ENCODE measurements around the gene CCDC170.

DNA sequence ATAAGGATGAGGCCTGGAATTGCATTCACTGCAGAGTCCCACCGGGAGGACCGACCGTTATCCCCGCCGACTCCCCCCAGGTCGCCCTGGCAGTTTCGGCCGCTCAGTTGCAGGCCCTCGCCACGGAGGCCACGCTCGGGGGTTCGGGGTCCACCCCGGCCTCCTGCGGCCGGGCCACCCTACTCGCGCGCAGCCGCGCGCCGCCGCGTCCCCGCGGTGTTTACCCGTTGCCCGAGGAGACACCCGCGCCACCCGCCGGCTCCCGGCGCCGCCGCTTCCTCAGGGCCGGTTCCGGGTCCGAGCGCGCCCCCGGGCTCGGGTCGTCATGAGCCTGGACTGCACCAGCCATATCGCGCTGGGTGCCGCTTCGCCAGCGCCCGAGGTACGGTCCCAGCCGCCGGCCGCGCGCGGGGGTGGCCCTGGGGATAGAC is at the start of gene CCDC170:
- no peak for TF ChIP-seq USF2 (CRISPR knock-in tag; IDR thresholded peaks at IDR 0.05)
- TF ChIP-seq CBX8 (IDR thresholded peaks at IDR 0.05; ENCODE audit: borderline replicate concordance, extremely low read depth, low read depth, low read length, poor library complexity, severe bottlenecking) = no peak
- TF ChIP-seq STAG1 (CRISPR knock-in tag; IDR thresholded peaks at IDR 0.05; ENCODE audit: borderline replicate concordance) = no peak
- no peak for TF ChIP-seq HMGXB4 (CRISPR knock-in tag; IDR thresholded peaks at IDR 0.05)
- TF ChIP-seq, protein P1, sequence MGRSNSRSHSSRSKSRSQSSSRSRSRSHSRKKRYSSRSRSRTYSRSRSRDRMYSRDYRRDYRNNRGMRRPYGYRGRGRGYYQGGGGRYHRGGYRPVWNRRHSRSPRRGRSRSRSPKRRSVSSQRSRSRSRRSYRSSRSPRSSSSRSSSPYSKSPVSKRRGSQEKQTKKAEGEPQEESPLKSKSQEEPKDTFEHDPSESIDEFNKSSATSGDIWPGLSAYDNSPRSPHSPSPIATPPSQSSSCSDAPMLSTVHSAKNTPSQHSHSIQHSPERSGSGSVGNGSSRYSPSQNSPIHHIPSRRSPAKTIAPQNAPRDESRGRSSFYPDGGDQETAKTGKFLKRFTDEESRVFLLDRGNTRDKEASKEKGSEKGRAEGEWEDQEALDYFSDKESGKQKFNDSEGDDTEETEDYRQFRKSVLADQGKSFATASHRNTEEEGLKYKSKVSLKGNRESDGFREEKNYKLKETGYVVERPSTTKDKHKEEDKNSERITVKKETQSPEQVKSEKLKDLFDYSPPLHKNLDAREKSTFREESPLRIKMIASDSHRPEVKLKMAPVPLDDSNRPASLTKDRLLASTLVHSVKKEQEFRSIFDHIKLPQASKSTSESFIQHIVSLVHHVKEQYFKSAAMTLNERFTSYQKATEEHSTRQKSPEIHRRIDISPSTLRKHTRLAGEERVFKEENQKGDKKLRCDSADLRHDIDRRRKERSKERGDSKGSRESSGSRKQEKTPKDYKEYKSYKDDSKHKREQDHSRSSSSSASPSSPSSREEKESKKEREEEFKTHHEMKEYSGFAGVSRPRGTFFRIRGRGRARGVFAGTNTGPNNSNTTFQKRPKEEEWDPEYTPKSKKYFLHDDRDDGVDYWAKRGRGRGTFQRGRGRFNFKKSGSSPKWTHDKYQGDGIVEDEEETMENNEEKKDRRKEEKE (IDR thresholded peaks at IDR 0.05; ENCODE audit: borderline replicate concordance in 1 of 2, control insufficient read depth in 1 of 2, low read depth in 2 of 2, low read length in 1 of 2) = no peak
- no peak for TF ChIP-seq RCOR1 (IDR thresholded peaks at IDR 0.05; ENCODE audit: borderline replicate concordance in 1 of 2, low read depth in 2 of 2, low read length in 2 of 2)
- TF ChIP-seq, protein P2, sequence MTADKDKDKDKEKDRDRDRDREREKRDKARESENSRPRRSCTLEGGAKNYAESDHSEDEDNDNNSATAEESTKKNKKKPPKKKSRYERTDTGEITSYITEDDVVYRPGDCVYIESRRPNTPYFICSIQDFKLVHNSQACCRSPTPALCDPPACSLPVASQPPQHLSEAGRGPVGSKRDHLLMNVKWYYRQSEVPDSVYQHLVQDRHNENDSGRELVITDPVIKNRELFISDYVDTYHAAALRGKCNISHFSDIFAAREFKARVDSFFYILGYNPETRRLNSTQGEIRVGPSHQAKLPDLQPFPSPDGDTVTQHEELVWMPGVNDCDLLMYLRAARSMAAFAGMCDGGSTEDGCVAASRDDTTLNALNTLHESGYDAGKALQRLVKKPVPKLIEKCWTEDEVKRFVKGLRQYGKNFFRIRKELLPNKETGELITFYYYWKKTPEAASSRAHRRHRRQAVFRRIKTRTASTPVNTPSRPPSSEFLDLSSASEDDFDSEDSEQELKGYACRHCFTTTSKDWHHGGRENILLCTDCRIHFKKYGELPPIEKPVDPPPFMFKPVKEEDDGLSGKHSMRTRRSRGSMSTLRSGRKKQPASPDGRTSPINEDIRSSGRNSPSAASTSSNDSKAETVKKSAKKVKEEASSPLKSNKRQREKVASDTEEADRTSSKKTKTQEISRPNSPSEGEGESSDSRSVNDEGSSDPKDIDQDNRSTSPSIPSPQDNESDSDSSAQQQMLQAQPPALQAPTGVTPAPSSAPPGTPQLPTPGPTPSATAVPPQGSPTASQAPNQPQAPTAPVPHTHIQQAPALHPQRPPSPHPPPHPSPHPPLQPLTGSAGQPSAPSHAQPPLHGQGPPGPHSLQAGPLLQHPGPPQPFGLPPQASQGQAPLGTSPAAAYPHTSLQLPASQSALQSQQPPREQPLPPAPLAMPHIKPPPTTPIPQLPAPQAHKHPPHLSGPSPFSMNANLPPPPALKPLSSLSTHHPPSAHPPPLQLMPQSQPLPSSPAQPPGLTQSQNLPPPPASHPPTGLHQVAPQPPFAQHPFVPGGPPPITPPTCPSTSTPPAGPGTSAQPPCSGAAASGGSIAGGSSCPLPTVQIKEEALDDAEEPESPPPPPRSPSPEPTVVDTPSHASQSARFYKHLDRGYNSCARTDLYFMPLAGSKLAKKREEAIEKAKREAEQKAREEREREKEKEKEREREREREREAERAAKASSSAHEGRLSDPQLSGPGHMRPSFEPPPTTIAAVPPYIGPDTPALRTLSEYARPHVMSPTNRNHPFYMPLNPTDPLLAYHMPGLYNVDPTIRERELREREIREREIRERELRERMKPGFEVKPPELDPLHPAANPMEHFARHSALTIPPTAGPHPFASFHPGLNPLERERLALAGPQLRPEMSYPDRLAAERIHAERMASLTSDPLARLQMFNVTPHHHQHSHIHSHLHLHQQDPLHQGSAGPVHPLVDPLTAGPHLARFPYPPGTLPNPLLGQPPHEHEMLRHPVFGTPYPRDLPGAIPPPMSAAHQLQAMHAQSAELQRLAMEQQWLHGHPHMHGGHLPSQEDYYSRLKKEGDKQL (CRISPR knock-in tag; IDR thresholded peaks at IDR 0.05; ENCODE audit: borderline replicate concordance) = no peak
